ENCODE measurements around the gene MRPS5.

Gene MRPS5

GRCh38 chr2:95073856-95074662 lies 47.5 kb downstream of the MRPS5 start:
- TF ChIP-seq CTCF (IDR thresholded peaks at IDR 0.05) = no peak

- TF ChIP-seq CTCF (IDR thresholded peaks at IDR 0.05) = no peak
Measured at GRCh38 chr2:95072424-95072823, 49.2 kb downstream of the MRPS5 start.

DNA sequence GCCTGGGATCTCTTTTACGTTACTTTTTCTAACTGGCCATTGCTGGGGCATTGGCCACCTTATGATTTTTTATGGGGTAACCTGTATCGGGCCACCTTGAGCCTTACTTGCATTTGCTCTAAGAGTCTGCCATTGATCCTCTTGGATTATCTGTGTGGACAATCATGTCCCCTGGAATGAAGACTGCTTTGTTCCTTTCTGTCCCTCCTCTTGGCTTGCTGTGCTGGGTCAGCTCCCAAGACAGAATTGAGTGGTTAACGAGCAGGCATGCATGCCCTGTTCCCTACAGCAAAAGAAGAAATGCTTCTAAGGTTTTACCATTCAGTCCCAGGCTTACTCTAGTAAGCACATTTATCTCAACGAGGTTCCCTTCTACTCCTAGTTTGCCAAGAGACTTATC lies 49.8 kb downstream of the MRPS5 start:
- TF ChIP-seq CTCF (IDR thresholded peaks at IDR 0.05) = no peak

- no peak for TF ChIP-seq CTCF (IDR thresholded peaks at IDR 0.05)
Measured at GRCh38 chr2:95069465-95069864, 52.1 kb downstream of the MRPS5 start.

- no peak for TF ChIP-seq CTCF (IDR thresholded peaks at IDR 0.05)
Measured at GRCh38 chr2:95068256-95068655, 53.4 kb downstream of the MRPS5 start.

DNA sequence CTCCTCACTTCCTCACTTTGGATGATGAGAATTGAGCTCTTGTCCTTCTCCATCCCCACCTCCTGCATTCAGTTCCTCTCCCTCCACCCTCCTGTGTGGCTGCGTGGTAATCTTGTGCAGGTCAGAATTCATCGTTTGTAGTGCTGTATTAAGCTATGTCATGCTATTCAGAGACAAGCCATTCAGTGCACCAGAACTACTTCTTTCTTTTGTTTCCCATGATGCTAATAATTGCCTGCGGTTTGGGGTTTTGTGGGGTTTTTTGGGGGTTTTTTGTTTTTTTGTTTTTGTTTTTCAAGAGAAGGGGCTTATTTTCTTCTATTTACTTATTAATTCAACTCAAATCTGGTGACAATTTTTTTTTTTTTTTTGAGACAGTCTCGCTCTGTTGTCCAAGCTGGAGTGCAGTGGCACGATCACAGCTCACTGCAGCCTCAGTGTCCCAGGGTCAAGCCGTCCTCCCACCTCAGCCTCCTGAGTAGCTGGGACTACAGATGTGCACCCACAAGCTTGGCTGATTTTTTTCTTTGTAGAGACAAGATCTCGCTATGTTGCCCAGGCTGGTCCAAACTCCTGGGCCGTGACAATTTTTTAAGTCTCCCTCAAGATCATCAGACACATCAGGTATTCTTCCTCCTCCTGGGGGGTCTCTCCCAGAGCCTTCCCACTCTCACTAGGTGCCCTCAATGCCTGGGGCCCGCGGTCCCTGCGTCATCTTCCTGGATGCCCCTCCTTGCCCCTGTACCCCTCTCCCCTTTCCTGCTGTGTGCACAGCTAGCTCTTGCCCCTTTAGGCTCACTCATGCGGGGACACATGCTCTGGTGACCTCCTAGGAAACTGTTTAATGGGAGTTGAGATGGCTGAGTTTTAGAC lies 58.3 kb downstream of the MRPS5 start:
- no peak for TF ChIP-seq CTCF (IDR thresholded peaks at IDR 0.05)

GRCh38 chr2:95062242-95063085 lies 59.1 kb downstream of the MRPS5 start:
- TF ChIP-seq CTCF (IDR thresholded peaks at IDR 0.05) = no peak

Data from LNCAP (cell line).